Lung microvascular endothelial cell (primary cell): ENCODE measurements around the gene AGO1. TPM values are rescaled to one million over a fixed set of nuclear protein-coding genes. Genes with fewer than 3 reads are reported as not detected.

ENCODE experiments used
- DNase-seq, 2 donors: peaks; one replicate each; pipeline versions ENCODE4 v3.0.0 to v3.0.0-alpha.2; 2010; ENCODE audit warnings: low read depth in 2 of 2
- total RNA-seq: library from RNA; depleted of rRNA; stranded (reverse); fragments of >200 nt; gene quantifications from 2 replicates; pipeline ENCODE4 v1.2.1, GENCODE V29; 2014

AGO1 gene
- 8.1 and 8.3 TPM in 2 replicates for total RNA-seq

DNA sequence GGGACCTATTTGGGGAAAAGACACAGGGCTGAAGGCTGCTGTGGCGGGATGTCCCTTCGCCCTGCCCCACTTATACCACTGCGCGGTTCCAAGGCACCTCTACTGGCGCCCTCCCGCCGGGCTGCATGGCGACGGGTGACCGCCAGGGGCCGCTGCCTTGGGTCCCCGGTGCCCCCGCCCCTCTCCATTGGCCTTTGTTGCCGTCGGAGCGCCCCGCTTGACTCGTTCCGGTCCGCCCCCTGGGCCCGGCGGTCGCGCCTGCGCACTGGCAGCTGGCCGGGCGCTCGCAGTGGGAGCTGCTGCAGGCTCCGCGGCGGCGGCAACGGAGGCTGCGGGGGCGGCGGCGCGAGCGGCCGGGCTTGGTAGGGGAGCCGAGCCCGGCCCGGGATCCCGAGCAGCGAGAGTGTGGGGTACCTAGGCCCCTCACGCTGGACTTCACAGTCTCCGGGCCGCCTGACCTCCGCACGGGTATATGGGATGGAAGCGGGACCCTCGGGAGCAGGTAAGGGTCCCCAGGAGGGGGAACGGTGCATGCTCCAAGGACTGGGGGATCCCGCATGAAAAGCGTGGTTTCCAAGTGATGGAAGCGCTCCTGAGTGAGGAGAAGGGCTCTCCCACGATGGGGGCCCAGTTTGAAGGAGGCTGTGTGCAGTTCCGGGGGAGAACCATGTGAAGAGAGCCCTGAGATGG is at the start of gene AGO1:
Gene AGO1, plus strand, starts transcription at position 265 of the 690 bp plus-strand sequence. Its CDS starts 213 bp downstream, at position 478.
- DNase-seq, result peak; percentile 95 to 97

DNA sequence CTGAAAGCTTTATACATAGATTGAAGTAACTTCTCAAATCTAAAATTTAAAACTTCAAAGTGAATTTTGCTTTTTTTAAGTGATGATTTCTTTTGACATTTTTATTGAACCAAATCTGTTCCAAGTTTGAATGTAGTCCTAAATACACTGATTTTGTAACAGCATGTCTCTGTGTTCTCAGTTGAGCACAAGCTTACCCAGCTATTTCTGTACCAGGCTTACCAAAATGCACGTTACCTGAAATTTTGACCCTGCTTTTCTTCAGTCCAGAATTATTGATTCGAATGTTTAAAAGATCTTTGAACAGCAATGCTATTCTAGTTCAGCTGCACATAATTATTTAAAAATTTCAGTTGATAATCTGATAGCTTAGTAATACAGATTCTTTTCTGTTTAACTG is 49.6 kb upstream of the AGO1 start:
- no peak for DNase-seq

DNA sequence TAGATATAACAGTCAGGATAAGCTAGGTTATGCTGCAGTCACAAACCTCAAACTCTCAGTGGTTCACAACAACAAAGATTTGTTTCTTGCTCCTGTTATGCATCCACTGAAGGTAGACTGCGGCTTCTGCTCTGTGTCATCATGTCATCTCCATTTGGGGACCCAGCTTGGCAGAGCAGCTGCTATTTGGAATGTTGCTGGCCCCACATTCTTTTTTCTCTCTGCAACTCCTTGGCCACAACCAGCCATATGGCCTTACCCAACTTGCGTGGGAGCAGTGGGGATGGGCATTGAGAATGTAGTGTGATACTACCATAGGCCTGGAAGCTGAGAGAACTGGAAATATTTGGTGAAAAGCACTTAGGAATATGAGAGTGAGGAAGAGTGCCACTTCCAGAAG is 48.8 kb upstream of the AGO1 start:
- no peak for DNase-seq

DNA sequence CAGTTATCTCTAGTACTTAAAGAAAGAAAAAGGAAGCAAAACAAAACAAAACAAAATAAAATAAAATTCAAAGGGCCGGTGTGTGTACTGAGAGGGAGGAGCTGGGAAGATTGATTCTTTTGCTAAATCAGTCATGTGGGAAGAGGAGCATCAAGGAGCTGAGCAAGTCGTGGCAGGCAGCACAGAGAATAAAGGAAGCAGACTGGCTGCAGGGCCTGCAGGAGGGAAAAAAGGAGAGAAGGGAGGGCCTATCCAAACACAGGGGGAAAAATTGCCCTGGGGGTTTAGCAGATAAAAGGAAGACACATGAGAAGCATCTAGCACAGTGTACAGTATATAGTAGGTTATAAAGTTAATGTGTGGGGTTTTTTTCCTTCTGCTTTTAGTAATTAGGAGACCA is 47.6 kb upstream of the AGO1 start:
- no peak for DNase-seq

DNA sequence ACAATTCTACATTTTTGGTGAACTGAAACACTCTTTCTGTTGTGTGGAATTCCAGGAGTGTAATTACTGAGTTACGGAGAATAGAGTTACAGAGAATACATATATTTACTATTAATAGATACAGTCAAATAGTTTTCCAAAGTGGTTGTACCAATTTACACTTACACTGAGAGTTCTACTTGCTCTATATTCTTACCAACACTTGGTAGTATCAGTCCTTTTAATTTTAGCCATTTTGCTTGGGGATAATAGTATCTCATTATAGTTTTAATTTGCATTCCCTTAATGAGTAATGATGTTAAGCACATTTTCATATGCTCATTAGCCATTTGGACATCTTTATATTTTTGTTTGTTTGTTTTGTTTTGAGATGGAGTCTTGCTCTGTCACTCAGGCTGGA is 46.3 kb upstream of the AGO1 start:
- no peak for DNase-seq

DNA sequence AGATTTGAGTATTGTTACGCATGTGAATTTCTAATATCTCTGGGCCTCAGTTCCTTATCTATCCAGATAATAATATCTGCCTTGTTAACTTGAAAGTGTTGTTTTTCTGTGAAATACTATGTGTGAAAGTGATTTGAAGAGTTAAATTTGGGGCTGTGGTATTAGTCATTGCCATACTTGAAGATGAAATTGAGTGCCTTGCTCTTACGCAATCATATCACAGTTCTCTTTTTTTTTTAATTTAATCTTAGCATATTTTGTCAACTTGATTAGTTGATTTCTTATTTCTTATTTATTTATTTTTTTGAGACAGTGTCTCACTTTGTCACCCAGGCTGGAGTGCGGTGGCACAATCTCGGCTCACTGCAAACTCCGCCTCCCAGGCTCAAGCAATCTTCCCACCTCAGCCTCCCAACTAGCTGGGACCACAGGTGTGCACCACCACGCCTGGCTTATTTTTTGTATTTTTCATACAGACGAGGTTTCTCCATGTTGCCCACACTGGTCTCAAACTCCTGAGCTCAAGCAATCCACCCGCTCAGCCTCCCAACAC is 44.2 kb upstream of the AGO1 start:
- DNase-seq, result no peak

DNA sequence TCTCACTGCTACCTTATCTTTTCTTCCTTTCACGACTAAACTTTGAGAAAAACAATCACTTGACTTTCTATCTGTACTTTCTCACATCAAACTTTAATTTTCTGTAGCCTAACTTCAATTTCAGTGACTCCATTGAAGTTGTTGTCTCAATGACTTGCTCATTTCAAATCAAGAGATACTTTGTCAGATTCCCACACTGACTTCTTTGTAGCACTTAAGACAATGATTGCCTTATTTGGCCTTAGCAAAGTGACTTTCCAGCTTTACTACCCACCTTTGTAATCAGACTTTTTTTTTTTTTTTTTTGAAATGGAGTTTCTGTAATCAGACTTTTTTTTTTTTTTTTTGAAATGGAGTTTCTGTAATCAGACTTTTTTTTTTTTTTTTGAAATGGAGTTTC is 38.2 kb upstream of the AGO1 start:
- no peak for DNase-seq

DNA sequence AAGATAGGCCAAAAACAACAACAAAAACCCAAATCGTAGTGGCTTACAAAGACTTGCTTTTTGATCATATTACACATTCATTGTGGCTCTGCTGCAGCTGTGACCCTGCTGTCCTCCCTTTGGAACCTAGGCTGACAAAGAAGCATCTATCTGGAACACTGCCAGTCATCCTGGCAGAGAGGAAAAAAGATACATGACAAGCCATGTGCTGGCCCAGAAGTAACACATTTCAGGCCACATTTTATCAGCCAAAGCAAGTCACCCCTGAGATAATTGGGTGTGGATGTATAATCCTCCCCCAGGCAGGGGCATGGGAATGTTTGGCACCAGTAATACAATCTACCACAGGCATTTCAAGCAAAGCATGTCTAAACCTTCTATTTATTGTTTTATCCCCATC is 37.2 kb upstream of the AGO1 start:
- no peak for DNase-seq

DNA sequence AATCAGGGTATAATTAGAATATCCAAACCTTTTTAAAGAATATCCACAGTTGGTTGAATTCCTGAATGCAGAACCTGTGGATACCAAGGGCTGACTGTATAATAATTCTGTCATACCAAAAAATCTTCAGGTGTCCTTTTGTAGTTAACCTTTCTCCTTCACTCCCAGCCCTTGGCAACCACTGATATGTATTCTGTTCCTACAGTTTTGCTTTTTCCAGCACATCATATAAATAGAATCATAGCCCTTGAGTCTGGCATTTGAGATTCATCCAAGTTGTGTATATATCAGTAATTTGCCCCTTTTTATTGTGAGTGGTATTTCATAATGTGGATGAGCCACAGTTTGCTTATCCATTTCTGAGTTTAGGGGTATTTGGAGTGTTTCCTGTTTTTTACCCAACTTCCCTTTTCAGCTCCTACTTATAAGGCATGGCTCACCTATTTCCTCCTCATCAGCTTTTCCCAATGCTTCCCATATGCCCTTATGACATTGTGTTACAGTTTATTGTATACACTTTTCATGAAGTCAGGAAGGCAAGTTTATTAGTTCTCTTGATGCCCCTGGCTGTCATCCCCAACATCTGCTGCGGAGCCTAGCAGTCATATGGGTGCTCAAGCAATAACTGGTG is 35.0 kb upstream of the AGO1 start:
- DNase-seq, result peak in 1 of 2 donors; percentile 55

DNA sequence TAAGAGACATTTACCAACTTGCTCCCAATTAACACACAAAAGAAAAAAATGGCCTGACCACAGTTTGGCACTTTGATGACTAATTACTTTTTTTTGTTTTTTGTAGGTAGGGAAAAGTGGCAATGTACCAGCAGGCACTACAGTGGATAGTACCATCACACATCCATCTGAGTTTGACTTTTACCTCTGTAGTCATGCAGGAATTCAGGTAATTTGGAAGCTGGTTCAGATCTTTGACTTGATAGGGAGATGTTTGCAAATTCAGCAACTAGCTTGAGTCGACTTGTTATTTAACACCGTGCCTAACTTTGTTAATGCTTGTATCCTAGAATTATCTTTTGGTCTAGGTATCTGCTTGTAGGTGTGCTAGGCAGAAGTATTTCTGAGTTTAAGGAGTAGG is 33.0 kb upstream of the AGO1 start:
- no peak for DNase-seq

DNA sequence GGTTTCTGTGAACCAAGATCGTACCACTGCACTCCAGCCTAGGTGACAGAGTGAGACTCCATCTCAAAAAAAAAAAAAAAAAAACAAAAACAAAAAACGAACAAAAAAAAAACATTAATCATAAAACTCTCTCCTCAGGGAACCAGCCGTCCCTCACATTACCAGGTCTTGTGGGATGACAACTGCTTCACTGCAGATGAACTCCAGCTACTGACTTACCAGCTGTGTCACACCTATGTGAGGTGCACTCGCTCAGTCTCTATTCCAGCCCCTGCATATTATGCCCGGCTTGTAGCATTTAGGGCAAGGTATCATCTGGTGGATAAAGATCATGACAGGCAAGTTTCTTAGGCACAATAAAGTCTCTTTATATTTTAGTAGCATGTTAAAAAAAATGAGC is 32.3 kb upstream of the AGO1 start:
- DNase-seq, result no peak

DNA sequence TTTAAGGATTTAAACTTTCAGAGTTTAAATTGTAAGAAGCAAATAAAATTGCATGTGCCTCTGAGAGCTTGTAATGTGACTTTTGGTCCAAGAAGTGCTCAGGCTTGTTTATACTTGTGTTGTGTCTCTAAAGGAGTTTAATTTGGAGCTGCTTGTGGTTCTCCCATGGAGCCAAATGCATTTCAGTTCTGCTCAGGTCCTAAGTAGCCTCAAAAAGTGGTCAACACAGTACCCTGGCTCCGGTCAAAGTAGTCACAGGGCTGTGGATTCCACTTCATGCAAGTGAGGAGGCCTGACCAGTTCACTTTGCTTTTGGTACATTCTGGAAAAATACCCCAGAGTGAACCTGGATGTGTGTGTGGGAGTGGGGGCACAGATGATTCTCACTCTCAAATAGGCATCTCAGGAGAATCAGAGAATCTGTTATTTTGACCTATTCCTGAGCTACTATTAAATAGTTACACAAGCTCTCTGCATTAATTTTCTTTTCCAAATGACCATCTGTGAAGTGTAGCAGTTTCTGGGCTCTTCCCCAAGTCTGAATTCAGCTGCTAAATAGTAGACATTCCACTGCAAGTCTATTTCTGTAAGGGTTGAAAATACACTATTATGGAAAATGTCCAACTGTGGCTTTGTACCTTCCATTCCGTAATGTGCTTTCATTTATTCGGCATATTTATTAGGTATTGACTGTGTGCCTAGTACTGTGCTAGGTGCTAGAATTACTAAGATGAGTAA is 31.7 kb upstream of the AGO1 start:
- DNase-seq, result no peak

DNA sequence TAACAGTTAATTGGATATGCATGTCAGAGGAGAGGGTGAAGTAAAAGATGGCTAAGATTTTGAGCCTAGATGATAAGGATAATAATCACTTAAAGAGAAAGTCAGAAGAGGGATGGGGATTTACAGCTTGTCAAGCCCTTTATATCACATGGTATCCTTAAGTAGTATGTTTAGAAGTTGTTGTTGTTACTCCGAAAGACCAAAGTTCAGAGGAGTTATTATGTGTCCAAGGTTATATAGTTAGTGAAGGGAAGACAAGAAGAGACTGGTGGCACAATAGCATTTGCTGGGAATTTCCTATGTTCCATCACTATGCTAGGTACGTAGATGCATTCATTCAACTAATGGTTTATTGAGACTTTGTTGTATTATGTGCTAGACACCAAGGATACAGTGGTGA is 30.8 kb upstream of the AGO1 start:
- no peak for DNase-seq

DNA sequence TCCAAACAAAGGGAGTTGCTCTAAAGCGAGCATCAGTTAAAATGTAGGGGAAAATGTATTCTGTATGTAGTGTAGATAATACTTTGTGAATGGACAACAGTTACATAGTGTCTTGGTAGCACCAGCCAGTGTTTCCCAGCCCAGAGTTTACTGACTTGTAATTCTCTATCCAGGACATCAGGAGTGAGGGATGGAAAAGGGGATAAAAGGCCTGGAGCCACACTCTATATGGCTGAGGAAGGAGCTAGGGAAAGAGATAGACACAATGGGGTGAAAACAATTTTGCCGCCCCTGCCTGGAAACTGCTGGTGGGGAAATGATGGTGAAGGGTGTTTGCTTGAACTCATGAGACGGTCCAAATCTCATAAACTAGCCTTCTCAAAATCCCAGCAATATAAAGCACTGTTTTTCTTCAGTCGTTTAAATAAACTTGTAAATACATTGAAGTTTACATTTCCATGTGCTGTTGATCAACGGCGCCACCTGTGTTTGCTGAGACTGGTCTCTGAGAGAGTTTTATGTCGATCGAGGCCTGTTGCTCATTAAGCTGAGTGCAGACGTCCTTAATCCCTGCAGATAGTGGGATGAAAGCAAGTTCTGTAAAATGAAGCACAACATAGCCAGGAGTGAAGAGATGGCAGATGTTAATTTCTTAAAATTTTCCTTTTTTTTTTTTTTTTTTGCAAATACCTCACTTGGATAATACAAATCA is 27.9 kb upstream of the AGO1 start:
- no peak for DNase-seq

DNA sequence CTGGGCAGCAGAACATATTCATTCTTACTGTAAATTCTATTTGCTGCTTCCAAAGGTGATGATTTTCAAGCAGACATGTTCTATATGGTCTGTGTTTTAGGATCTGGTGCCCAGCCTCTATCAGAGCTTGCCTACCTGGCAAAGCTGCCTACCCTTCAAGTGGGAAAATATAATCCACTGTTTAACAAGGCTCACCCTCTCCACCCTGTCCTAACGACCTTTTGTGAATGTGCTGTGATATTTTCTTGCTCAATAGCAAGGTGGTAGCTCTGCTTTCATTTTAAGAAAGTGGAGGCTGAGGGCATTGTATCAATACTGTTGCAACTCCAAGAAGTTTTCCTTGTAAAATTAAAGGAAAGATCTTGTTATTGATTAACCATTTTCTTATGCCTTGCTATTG is 26.0 kb upstream of the AGO1 start:
- no peak for DNase-seq

DNA sequence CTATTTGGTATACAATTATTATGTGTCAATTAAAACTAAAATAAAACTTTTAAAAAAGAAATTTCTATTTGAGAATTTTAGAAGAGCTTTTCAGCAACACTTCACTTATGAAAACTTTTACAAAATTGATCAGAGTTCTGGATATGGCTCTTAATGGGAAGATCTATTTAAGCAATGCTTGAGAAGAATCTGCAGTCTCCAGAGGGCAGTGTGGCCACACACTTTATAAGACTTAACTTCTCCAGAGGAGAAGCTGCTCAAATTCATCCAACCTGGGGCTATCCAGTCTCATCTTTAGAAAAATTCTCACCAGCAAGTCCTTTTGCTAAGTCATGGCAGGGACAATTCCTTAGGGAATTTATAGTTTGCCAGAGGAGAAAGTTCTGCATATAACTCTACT is 25.2 kb upstream of the AGO1 start:
- DNase-seq, result peak; percentile 12 to 39

DNA sequence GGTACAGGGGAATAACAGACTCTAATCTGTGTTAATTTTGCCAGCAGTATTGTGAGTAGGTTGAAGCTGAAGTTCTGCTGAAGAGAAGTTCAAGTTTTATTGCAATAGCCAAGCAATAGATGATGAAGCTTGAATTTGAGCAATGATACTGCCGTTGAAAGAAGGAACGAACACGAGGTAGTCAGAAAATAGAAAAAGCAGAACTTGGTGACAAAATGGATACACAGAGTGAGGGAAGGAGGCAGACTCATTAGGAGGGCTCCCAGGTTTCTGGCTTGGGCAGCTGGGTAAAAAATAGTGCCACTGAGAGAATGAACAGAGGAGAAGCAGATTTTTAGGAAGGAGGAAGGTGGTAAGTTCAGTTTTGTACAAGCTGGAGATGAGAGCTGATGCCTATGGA is 22.3 kb upstream of the AGO1 start:
- DNase-seq, result no peak

DNA sequence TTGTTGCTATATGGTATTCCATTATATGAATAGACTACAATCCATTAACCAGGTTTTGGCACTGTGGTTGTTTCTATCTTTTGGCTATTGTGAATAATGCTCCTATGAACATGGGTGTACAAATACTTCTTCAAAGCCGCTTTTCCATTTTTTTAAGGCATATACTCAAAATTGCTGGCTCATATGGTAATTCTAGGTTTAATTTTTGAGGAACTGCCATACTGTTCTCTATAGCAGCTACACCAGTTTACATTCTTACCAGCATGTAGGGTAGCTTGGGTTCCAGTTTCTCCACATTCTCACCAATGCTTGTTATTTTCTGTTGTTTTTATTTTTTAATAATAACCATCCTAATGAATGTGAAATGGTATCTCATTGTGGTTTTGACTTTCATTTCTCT is 19.9 kb upstream of the AGO1 start:
- no peak for DNase-seq

DNA sequence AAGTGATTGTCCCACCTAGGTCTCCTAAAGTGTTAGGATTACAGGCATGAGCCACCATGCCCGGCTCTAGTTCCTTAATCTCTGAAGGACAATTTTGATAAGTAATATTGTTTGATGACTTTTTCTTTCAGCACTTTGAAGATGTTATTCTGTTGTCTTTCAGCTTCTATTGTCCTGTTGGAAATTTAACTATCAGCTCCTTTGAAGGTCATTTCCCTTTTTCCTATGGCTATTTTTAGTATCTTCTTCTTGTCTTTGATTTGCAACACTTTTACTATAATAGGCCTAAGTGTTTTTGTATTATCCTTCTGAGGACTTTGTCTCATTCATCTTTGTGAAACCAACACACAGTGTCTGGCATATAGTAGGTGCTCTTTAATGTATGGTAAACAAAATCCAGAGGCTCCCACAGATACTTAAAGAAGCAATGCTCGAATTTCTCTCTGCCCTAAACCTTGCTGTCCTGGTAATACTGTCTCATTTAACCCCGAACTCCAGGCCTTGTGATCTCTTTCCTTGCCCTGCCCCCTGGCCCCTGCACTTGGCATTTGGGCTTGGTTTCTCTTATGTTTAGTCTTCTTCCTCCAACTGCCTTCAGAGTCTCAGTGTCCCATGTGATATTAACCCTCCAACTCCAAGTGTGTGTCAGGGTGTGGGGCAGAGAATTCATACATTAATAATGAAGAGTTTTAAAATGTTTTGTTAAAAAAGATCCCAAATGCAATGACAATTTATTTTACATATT is 19.0 kb upstream of the AGO1 start:
- no peak for DNase-seq

DNA sequence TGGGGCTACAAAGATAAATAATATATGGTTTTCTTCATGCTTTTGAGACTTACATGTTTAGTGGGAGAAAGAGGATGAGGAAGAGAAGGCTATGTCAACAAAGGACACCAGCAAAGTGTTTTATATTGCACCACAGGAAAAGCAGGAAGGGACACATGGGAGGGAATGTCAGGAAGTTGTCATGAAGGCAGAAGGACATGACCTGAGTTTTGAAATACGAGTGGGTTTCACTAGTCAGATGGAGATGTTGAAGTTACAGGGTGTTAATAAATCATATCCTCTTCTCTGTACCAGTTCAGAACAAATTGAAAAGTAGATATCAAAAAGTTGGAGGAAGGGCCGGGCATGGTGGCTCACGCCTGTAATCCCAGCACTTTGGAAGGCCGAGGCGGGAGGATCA is 18.2 kb upstream of the AGO1 start:
- peak; percentile 8 to 81 for DNase-seq

DNA sequence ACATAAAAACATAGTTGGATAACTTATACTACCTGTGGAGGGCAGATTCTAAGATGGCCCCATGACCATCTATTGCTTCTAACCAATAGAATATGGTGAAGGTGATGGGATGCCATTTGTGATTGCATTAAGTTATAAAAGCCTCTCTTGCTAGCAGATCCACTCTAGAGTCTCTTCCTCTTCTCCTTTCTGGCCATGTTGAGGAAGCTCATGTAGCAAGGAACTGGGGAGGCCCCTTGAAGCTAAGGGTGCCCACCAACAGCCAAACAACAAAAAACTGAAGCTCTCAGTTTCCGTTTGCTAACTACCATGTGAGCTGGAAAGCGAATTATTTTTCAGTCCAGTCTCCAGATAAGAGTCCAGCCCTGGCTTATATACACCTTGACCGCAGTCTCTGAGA is 16.0 kb upstream of the AGO1 start:
- no peak for DNase-seq
